K562 (cell line): Measurements from ENCODE around the gene PEX11B. TPM values are rescaled to one million over a fixed set of nuclear protein-coding genes. Genes with fewer than 3 reads are reported as not detected.

Source experiments
- CHD7 ChIP-seq: fragments of 200-600 bp; sonication (generic); IDR thresholded peaks from one replicate; pipeline ENCODE4 v1.6.1; 2012; ENCODE audit warnings: mild to moderate bottlenecking, low read depth, low read length, inconsistent platforms
- MCM5 ChIP-seq: fragments of 450-650 bp; IDR thresholded peaks from 2 replicates; pipeline ENCODE4 v1.6.1; 2016; ENCODE audit warnings: low read depth
- TAF9B ChIP-seq: fragments of 450-650 bp; IDR thresholded peaks from 2 replicates; pipeline ENCODE4 v1.6.1; 2018; ENCODE audit warnings: mild to moderate bottlenecking; ENCODE audit not compliant: partially characterized antibody
- ZNF253 ChIP-seq: fragments of 250-450 bp; sonication (Bioruptor Pico); conservative IDR thresholded peaks from 2 replicates; pipeline ENCODE4 v1.6.1; 2021; ENCODE audit warnings: mild to moderate bottlenecking
- polyA plus RNA-seq, 8 experiments: library from polyadenylated mRNA; depleted of rRNA in 4 of 8; stranded (reverse) in 5 of 8; unstranded in 3 of 8; fragments of >200 nt; fragmentation: Nextera tagmentation in 2 of 8; fragmentation: Illumina TruSeq in 1 of 8; extraction: Ambion mirVana in 2 of 8; extraction: Trizol in 1 of 8; gene quantifications; 2 replicates each; pipeline versions ENCODE4 v1.2.1 to v1.2.3, GENCODE V29; 2011 to 2014; ENCODE audit warnings: inconsistent platforms in 1 of 8, missing spikeins in 1 of 8
- total RNA-seq, 7 experiments: library from RNA; depleted of rRNA in 6 of 7; stranded (reverse); fragments of >200 nt in 6 of 7; fragmentation: Illumina TruSeq in 2 of 7; extraction: Trizol in 2 of 7; gene quantifications; 2 replicates each; pipeline versions ENCODE4 v1.2.1 to v1.2.3, GENCODE V29; 2011 to 2021; ENCODE audit warnings: low replicate concordance in 1 of 7
- TF ChIP-seq, protein P1 (sequence below): IDR thresholded peaks from 2 replicates; pipeline ENCODE4 v1.6.1; 2014; ENCODE audit warnings: antibody characterized with exemption
- TF ChIP-seq, protein P2 (sequence below), 2 experiments: fragments of 450-650 bp in 1 of 2; IDR thresholded peaks; 2 replicates each; pipeline ENCODE4 v1.6.1; 2011 to 2017; ENCODE audit warnings: low read depth in 2 of 2, antibody characterized with exemption in 1 of 2, borderline replicate concordance in 1 of 2, low read length in 1 of 2, mild to moderate bottlenecking in 1 of 2, mixed read lengths in 1 of 2; ENCODE audit not compliant: control insufficient read depth in 1 of 2
- TF ChIP-seq, protein P3 (sequence below), 2 experiments: fragments of 450-650 bp in 1 of 2; sonication (generic) in 1 of 2; formaldehyde crosslinking; conservative IDR thresholded peaks; 2 replicates each; pipeline versions ENCODE4 v1.4.0 to v1.8.1; 2020 to 2022; ENCODE audit warnings: mild to moderate bottlenecking in 1 of 2, missing genetic modification reagents in 1 of 2

Gene PEX11B
- total and polyA plus RNA-seq, 9 of the 15 experiments (the other 6 are each of a cell fraction or from before 2014, with no cell fraction given), result 13.2 to 60.0 (median 21.7) TPM

DNA sequence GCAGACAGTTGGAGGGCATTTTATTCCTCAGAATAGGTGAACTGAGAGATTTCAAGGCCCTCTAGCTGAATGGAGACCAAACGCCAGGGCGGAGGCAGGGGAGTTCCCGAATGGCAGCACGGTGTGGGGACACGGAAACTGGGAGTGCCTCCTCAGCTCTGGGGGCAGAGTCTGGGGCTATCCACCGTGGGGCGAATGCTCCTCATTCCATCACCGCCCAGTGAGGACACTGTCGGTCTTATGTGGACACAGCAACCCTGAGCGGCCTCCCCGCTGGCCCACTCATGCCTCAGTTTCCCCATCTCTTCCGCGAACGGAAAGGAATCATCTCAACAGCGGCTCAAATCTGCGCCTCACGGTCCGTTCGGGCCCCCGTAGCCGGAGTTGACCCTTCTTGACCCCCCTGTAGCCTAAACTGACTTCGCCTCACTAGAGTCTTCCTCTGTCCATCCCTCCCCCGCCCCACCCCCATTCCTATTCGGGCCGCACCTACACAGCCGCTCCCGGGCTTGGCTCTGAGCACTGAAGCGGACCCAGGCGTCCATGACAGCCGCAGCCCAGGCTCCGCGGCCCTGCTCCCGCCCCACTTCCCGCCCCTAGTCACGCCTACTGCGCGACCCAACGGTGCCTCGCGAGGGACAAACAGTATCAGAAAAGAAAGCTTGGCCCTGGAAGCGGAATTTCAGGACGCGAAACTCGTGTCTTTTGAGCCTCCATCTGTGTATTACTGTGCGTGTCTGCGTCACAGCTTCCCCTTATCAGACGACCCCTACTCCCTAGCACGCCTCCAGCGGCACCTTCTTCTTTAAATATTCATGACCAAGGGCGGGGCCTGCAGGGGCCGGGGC is at the start of gene PEX11B (continued):
- TF ChIP-seq CHD7 (no peak), MCM5 (no peak), ZNF253 (CRISPR knock-in tag) (no peak), TAF9B (no peak)
- TF ChIP-seq, protein P1, sequence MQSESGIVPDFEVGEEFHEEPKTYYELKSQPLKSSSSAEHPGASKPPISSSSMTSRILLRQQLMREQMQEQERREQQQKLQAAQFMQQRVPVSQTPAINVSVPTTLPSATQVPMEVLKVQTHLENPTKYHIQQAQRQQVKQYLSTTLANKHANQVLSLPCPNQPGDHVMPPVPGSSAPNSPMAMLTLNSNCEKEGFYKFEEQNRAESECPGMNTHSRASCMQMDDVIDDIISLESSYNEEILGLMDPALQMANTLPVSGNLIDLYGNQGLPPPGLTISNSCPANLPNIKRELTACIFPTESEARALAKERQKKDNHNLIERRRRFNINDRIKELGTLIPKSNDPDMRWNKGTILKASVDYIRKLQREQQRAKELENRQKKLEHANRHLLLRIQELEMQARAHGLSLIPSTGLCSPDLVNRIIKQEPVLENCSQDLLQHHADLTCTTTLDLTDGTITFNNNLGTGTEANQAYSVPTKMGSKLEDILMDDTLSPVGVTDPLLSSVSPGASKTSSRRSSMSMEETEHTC, result no peak
- TF ChIP-seq, protein P2, sequence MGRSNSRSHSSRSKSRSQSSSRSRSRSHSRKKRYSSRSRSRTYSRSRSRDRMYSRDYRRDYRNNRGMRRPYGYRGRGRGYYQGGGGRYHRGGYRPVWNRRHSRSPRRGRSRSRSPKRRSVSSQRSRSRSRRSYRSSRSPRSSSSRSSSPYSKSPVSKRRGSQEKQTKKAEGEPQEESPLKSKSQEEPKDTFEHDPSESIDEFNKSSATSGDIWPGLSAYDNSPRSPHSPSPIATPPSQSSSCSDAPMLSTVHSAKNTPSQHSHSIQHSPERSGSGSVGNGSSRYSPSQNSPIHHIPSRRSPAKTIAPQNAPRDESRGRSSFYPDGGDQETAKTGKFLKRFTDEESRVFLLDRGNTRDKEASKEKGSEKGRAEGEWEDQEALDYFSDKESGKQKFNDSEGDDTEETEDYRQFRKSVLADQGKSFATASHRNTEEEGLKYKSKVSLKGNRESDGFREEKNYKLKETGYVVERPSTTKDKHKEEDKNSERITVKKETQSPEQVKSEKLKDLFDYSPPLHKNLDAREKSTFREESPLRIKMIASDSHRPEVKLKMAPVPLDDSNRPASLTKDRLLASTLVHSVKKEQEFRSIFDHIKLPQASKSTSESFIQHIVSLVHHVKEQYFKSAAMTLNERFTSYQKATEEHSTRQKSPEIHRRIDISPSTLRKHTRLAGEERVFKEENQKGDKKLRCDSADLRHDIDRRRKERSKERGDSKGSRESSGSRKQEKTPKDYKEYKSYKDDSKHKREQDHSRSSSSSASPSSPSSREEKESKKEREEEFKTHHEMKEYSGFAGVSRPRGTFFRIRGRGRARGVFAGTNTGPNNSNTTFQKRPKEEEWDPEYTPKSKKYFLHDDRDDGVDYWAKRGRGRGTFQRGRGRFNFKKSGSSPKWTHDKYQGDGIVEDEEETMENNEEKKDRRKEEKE (IDR thresholded peaks at IDR 0.05; ENCODE audit: borderline replicate concordance in 1 of 2, control insufficient read depth in 1 of 2, low read depth in 2 of 2, low read length in 1 of 2), result no peak
- TF ChIP-seq, protein P3, sequence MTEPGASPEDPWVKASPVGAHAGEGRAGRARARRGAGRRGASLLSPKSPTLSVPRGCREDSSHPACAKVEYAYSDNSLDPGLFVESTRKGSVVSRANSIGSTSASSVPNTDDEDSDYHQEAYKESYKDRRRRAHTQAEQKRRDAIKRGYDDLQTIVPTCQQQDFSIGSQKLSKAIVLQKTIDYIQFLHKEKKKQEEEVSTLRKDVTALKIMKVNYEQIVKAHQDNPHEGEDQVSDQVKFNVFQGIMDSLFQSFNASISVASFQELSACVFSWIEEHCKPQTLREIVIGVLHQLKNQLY (CRISPR knock-in tag; conservative IDR thresholded peaks at IDR 0.05), result no peak
